Stimulated activated effector memory CD8-positive, alpha-beta T cell treated with anti-CD3 and anti-CD28 coated beads, Interleukin-12 subunit alpha, Interleukin-12 subunit beta, amount 100 ng/mL, for 72 hours (primary cell): ENCODE measurements around the gene RUVBL2.
A peak's percentile ranks its signal among the peaks of the same experiment; 100 is the strongest.

Source experiments
- ATAC-seq: fragments of 150-1000 bp; cut with Tn5 transposase; 2 replicates; pipeline ENCODE4 v1.10.0; 2021
- DNase-seq, 2 donors: peaks; one replicate each; pipeline ENCODE4 v3.0.0; 2021 to 2022; ENCODE audit warnings: low spot score in 2 of 2
- H3K27ac Mint-ChIP-seq: one replicate; pipeline ENCODE4 v1.8.0; 2022; ENCODE audit warnings: mild to moderate bottlenecking, mixed read lengths
- H3K36me3 Mint-ChIP-seq: one replicate; pipeline ENCODE4 v1.8.0; 2022; ENCODE audit warnings: mild to moderate bottlenecking, mixed read lengths
- H3K4me1 Mint-ChIP-seq: one replicate; pipeline ENCODE4 v1.8.0; 2022; ENCODE audit warnings: mixed read lengths
- H3K4me3 Mint-ChIP-seq: one replicate; pipeline ENCODE4 v1.8.0; 2022; ENCODE audit warnings: mild to moderate bottlenecking, mixed read lengths
- H3K9me3 Mint-ChIP-seq: one replicate; pipeline ENCODE4 v1.8.0; 2022; ENCODE audit warnings: mixed read lengths

RUVBL2 gene

DNA sequence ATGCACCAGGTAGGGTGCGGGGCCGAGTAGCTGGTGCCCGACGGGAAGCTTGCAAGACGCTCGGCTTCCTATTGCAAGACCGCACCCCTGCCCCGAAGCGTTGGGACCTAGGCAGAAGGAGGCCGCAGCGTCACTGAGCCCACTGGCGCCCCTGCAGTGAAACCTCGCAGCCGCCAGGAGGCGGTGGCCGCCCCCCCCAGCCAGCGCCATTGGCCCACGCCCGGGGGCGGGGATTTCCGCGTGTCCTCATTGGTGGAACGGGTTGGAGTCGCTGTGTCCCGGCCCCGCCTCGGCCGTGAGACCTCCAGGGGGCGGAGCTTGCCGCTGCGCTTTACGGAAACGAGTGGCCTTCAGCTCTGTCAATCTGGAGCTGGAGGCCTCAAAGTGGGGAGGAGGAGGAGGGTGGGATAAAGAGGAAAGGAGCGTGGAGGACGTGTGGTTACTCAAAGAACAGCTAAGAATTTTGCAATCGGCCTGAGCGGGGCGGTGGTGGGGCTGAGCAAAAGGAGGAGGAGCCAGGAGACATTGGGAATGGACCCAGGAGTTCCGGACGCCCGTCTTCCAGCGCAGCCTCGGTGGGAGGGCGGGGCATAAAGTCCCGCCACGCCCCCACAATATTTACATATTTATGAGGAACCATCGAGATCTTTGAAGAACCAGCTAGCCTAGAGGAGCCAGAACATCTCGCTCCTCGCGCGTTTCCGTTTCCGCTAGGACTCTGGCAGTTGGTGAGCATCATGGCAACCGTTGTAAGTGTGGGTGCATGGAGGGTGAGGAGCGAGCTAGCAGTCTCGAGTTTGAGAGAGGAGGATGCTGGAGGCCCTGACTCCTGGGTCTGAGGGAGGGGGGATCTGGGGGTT, at the start of gene RUVBL2, which contains the start of gene GYS1:
RUVBL2 (plus strand) TSS at position 713 of the 860 bp plus-strand sequence; CDS start at position 738, 25 bp downstream.
GYS1 (minus strand) TSS at position 135 of the 860 bp plus-strand sequence. CDS start 197 bp downstream, outside the sequence.
- Mint-ChIP-seq H3K4me1 (peaks cover 61% of the 10 kb centered on the region), H3K4me3 (peak within 1 kb of the TSS; percentile 99), H3K36me3 (peaks cover 56% of the 10 kb centered on the region), H3K27ac (peak within 1 kb of the TSS; percentile 100), H3K9me3 (no peaks in the 10 kb centered on the region)
- ATAC-seq (peak; percentile 95), DNase-seq (peak; percentile 98)

DNA sequence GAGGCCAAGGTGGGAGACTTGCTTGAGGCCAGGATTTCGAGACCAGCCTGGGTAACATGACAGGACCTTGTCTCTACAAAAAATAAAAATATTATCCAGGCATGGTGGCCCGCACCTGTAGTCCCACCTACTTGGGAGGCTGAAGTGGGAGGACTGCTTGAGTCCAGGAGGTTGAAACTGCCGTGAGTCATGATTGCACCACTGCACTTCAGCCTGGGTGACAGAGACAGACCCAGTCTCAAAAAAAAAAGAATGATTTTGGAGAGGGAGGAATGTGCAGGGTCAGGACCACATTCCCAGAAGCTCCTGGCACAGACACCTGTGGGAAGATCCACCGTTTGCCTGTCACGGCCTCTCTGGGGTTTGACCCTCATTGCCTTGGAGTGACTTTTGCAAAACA, 48.3 kb upstream of the RUVBL2 start:
- Mint-ChIP-seq H3K4me1 (no peaks in the 10 kb centered on the region), H3K4me3 (no peak overlapping the region), H3K36me3 (peaks cover 5% of the 10 kb centered on the region), H3K27ac (no peak overlapping the region), H3K9me3 (no peaks in the 10 kb centered on the region)
- DNase-seq (no peak), ATAC-seq (no peak)

DNA sequence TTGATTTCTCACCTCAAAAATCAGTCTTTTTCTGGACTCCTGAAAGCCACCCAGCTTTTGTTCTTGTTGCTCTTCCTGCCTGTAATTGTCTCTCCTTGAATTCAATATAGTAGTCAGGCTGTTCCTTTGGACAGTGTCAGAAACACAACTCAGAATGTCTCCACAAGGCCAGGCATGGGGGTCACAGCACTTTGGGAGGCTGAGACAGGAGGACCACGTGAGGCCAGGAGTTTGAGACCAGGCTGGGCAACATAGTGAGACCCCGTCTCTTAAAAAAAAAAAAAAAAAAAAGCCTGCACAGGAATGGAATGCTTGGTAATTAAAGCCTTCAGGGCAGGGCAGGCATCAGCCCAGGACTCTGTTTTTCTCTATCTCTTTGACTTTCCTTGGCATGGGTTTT, 47.9 kb upstream of the RUVBL2 start:
- ATAC-seq, result no peak
- H3K27ac Mint-ChIP-seq, result no peak overlapping the region
- DNase-seq, result no peak
- peaks cover 5% of the 10 kb centered on the region for H3K36me3 Mint-ChIP-seq
- H3K9me3 Mint-ChIP-seq, result no peaks in the 10 kb centered on the region
- no peaks in the 10 kb centered on the region for H3K4me1 Mint-ChIP-seq
- no peak overlapping the region for H3K4me3 Mint-ChIP-seq

DNA sequence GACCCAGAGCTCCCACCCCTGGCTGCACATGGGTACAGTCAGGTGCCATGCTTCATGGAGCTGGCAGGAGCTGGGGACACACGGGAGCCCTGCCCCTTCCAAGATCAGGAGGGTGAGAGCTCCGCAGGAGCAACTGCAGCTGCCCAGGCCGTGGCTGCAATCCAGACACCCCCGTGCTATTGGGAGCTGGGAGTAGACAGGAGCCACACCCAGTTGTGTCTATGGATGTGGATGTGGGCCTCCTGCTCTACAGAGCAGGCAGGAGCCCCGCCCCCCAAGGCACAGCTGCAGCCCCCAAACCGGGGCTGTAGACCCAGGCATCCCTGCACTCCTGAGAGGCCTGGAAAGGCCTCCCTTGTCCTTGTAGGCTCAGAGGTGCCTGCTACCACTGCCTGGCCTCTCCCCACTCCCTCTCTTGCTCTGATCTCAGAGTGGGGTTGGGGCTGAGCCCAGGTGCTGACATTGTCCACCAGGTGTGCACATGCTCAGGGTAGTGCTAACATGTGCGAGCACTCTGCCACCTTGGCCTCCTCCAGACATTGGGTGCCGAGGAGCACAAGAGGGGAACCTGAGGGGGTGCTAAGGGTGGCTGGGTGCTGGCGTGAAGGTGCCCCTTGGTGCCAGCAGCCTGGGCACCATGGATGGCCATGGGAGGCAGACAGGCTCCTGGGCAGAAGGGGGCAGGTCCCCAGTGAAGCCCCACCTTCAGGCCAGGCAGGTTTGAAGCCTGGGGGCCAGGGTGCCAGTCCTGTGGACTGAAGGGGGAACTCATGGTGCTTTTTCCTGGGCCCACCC, 47.0 kb upstream of the RUVBL2 start:
- H3K4me3 Mint-ChIP-seq, result no peak overlapping the region
- no peak for DNase-seq
- H3K36me3 Mint-ChIP-seq, result peaks cover 5% of the 10 kb centered on the region
- ATAC-seq, result no peak
- H3K9me3 Mint-ChIP-seq, result no peaks in the 10 kb centered on the region
- H3K27ac Mint-ChIP-seq, result no peak overlapping the region
- H3K4me1 Mint-ChIP-seq, result no peaks in the 10 kb centered on the region

DNA sequence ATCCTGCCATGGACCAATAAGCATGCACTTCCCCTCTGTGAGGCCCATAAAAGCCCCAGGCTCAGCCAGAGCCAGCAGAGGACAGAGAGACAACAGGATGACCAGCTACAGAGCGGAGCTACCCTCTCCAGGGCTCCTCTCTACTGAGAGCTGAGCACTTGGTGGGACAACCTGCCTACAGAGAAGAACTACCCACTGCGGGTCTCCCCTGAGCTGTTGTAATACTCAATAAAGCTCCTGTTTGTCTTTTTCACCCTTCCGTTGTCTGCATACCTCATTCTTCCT, 46.5 kb upstream of the RUVBL2 start:
- Mint-ChIP-seq H3K9me3 (no peaks in the 10 kb centered on the region), H3K4me1 (no peaks in the 10 kb centered on the region), H3K4me3 (no peak overlapping the region), H3K27ac (no peak overlapping the region), H3K36me3 (peaks cover 5% of the 10 kb centered on the region)
- DNase-seq (no peak), ATAC-seq (no peak)

DNA sequence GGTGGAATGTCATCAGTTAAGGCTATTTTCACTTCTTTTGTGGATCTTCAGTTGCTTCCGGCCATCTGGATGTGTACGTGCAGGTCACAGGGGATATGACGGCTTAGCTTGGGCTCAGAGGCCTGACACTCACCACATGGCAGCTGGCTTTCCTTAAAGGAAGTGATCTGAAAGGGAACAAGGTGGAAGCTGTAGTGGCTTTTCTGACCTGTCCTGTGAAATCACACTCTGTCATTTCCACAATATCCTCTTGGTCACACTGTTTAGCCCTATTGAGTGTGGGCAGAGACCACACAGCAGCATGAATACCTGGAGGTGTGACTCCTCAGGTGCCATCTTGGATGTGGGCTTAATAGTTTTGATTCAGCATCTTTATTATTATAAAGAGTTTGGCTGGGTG, 43.5 kb upstream of the RUVBL2 start:
- Mint-ChIP-seq H3K9me3 (no peaks in the 10 kb centered on the region), H3K4me1 (peaks cover 1% of the 10 kb centered on the region), H3K27ac (no peak overlapping the region), H3K4me3 (no peak overlapping the region), H3K36me3 (peaks cover 10% of the 10 kb centered on the region)
- ATAC-seq (no peak), DNase-seq (no peak)

DNA sequence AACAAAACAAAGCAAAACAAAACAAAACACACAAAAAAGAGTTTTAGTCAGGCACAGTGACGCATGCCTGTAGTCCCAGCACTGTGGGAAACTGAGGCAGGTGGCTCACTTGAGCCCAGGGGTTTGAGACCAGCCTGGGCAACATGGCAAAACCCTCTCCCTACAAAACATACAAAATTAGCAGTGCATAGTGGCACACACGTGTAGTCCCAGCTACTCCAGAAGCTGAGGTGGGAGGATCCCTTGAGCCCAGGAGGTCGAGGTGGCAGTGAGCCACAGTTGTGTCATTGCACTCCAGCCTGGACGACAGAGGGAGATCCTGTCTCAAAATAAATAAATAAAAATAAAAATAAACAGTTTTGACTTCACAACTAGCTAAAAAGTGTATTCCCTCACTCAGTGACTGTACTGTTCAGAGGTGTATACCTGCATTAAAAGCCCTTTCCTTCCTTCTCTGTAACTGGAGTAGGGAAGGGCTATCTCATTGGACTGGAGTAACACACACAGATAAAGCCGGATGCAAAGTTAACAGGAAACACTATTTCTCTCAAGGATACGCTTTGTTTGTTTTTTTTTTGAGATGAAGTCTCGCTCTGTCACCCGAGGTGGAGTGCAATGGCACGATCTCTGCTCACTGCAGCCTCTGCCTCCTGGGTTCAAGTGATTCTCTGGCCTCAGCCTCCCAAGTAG, 42.7 kb upstream of the RUVBL2 start:
- Mint-ChIP-seq H3K4me1 (peaks cover 9% of the 10 kb centered on the region), H3K4me3 (no peak overlapping the region), H3K36me3 (peaks cover 18% of the 10 kb centered on the region), H3K27ac (no peak overlapping the region), H3K9me3 (no peaks in the 10 kb centered on the region)
- DNase-seq (no peak), ATAC-seq (no peak)

DNA sequence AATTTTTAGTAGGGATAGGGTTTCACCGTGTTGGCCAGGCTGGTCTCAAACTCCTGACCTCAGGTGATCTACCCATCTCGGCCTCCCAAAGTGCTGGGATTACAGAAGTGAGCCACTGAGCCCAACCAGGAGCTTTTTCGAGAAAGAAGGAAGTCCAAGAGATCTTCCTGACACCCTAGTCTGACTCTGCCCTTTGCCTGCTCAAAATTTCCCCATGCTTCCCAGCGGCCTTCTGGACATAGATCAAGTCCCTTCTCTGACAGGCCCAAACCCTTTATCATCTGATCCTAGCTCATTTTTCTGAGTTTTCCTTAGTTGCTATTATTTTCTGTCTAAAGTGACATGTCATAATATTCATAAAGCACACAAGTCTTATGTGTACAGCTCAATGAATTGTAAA, 40.5 kb upstream of the RUVBL2 start:
- ATAC-seq (no peak), DNase-seq (no peak)
- Mint-ChIP-seq H3K4me3 (no peak overlapping the region), H3K36me3 (peaks cover 40% of the 10 kb centered on the region), H3K4me1 (peaks cover 24% of the 10 kb centered on the region), H3K9me3 (no peaks in the 10 kb centered on the region), H3K27ac (no peak overlapping the region)

DNA sequence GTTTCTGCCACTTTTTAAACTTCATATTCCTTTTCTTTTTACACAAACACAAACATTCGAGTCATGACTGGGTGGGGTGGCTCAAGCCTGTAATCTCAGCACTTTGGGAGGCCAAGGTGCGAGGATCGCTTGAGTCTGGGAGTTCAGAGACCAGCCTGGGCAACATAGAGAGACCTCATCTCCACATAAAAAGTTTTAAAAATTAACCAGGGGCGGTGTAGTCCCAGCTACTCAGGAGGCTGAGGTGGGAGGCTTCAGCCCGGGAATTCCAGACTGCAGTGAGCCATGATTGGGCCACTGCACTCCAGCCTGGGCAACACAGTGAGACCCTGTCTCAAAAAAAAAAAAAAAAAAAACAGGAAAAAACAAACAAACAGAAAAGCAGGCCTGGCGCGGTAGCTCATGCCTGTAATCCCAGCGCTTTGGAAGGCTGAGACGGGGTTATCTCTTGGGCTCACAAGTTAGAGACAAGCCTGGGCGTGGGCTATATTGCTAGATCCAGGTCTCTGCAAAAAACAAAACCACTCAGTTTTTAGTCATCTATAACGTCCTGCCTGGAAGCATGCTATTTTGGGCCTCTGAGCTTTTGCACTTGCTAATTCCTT, 39.6 kb upstream of the RUVBL2 start:
- H3K4me3 Mint-ChIP-seq, result peak overlapping the region; percentile 79
- no peak for ATAC-seq

DNA sequence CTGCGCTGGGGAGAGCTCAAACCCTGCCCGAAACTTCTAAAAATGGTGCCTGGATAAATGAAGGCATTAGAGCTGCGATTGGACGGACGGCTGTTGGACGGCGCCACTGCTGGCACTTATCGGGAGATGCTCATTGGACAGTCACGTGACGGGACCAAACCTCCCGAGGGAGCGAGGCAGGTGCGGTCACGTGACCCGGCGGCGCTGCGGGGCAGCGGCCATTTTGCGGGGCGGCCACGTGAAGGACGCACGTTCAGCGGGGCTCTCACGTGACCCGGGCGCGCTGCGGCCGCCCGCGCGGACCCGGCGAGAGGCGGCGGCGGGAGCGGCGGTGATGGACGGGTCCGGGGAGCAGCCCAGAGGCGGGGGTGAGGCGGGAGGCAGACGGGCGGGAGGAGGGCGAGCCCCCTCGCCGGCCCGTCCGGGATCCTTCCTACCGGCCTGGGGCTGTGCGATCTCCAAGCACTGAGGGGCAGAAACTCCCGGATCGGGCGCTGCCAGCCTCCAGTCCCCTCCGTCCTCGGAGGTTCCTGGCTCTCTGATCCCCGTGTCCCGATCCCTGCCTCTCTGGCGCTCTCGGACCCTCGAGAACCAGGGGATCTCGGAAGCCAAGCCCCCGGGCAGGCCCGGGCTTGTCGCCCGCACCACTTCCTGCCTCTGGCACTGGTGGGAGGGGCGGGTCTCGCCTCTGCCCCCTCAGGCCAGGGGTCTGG, 38.9 kb upstream of the RUVBL2 start, which contains the start of gene BAX:
BAX (plus strand) TSS at position 281 of the 713 bp plus-strand sequence; CDS start at position 335, 54 bp downstream.
- peak within 1 kb of the TSS; percentile 79 for H3K4me3 Mint-ChIP-seq
- peaks cover 56% of the 10 kb centered on the region for H3K36me3 Mint-ChIP-seq
- no peaks in the 10 kb centered on the region for H3K9me3 Mint-ChIP-seq
- ATAC-seq (peak; percentile 89), DNase-seq (peak; percentile 91 to 98)
- peaks cover 30% of the 10 kb centered on the region for H3K4me1 Mint-ChIP-seq
- H3K27ac Mint-ChIP-seq, result peak within 1 kb of the TSS; percentile 93

More for the DNA sequence above, 39.6 kb upstream of the RUVBL2 start:
- no peak for DNase-seq
- Mint-ChIP-seq H3K36me3 (peaks cover 50% of the 10 kb centered on the region), H3K4me1 (peaks cover 30% of the 10 kb centered on the region), H3K27ac (peak overlapping the region; percentile 93), H3K9me3 (no peaks in the 10 kb centered on the region)

DNA sequence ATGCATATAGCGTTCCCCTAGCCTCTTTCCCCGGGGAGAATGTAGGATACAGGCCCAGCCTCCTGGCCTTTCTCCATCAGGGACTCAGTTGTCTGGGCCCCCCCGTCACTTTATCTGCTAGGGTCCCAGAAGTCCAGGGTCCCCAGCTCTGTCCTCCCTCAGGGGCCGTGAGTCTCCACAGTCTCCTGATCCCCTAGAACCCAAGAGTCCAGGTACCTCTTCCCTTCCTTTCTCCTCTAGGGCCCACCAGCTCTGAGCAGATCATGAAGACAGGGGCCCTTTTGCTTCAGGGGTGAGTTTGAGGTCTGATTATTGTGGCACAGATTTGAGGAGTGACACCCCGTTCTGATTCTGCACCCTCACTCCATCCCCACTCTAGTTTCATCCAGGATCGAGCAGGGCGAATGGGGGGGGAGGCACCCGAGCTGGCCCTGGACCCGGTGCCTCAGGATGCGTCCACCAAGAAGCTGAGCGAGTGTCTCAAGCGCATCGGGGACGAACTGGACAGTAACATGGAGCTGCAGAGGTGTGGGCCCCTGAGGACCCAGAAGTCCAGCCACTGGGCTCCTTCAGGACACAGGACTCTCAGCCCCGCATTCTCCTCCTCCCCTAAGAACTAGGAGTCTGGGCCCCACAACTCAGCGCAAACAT, 38.3 kb upstream of the RUVBL2 start:
- Mint-ChIP-seq H3K36me3 (peaks cover 63% of the 10 kb centered on the region), H3K9me3 (no peaks in the 10 kb centered on the region), H3K4me3 (peak overlapping the region; percentile 79), H3K27ac (peak overlapping the region; percentile 93), H3K4me1 (peaks cover 30% of the 10 kb centered on the region)
- no peak for ATAC-seq
- DNase-seq, result no peak

DNA sequence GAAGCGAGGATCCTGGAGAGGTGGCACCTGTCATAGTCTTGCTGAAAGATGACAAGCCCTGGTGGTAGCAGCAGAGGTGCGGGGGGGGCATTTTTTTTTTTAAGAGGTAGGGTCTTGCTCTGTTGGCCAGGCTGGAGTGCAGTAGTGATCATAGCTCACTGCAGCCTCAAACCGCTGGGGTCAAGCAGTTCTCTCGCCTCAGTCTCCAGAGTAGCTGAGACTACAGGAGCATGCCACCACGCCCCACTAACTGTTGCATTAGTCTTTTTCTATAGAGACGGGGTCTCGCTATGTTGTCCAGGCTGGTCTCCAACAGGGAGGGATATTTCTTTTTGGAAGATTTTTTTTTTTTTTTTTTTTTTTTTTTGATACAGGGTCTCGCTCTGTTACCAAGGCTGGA, 35.7 kb upstream of the RUVBL2 start:
- DNase-seq, result no peak
- Mint-ChIP-seq H3K4me3 (no peak overlapping the region), H3K27ac (no peak overlapping the region), H3K4me1 (peaks cover 53% of the 10 kb centered on the region), H3K36me3 (peaks cover 89% of the 10 kb centered on the region), H3K9me3 (no peaks in the 10 kb centered on the region)
- no peak for ATAC-seq

DNA sequence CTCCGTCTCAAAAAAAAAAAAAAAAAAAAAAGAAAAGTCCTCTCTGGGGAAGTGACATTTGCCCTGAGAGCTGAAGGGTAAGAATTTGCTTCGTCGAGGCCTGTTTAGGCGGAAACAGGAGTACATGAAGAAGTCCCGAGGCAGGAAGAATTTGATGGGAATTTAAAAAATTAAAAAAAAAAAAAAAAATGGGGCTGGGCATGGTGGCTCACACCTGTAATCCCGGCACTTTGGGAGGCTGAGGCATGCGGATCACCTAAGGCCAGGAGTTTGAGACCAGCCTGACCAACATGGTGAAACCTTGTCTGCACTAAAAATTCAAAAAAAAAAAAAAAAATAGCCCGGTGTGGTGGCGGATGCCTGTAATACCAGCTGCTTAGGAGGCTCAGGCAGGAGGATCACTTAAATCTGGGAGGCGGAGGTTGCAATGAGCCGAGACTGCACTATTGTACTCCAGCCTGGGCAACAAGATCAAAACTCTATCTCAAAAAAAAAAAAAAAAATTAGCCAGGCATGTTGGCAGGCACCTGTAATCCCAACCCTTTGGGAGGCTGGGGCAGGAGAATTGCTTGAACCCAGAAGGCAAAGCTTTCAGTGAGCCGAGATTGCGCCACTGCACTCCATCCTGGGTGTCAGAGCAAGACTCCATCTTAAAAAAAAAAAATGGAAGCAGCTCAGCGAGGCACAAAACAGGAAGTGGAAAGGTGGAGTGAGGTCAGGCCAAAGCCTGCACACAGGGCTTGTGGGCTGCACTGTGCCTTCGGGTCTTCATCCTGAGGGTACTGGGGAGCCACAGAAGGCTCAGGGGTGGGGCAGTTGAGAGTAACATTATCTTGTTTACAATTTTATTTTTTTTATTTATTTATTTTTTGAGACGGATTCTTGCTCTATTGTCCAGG, 34.1 kb upstream of the RUVBL2 start:
- Mint-ChIP-seq H3K4me1 (peaks cover 68% of the 10 kb centered on the region), H3K36me3 (peaks cover 100% of the 10 kb centered on the region), H3K4me3 (no peak overlapping the region), H3K9me3 (no peaks in the 10 kb centered on the region), H3K27ac (peak overlapping the region; percentile 26)
- no peak for DNase-seq
- no peak for ATAC-seq
